22Rv1 (cell line): ENCODE measurements around the gene UBQLN4.

Source experiments
- ZFX ChIP-seq: fragments of 450-650 bp; IDR thresholded peaks from 2 replicates; pipeline ENCODE4 v1.6.1; 2017; ENCODE audit warnings: antibody characterized with exemption, borderline replicate concordance
- TF ChIP-seq, protein P1 (sequence below): fragments of 450-650 bp; IDR thresholded peaks from 2 replicates; pipeline ENCODE4 v1.5.1; 2017; ENCODE audit warnings: mild to moderate bottlenecking

DNA sequence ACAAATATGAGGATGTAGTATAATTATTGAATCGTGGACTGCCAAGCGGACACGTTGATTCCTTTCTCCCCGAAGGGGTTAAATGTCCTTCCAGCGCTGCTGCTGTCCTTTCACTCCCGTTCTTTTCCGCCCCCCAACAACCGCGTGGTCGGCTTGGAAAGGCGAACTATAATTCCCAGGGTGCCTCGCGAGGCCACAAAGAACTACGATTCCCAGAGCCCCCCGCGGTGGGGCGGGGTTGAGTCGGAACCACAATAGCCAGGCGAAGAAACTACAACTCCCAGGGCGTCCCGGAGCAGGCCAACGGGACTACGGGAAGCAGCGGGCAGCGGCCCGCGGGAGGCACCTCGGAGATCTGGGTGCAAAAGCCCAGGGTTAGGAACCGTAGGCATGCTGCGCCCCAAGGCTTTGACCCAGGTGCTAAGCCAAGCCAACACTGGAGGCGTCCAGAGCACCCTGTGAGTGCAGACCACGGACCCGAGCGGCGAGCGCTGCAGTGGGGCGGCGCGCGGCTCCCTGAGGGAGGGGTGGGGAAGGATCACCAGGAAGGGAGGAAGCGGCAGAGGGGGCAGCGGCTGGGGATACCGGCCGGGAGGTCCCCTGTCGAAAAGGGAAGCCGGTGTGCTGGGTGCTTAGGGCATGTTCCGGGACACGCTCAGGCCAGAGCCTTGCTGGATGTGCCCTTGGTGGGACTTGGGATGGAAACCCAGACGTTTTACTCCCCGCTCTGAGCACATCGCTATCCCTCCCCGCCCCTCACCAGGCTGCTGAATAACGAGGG is 1.1 kb upstream of the UBQLN4 start, which contains the start of gene LAMTOR2:
- TF ChIP-seq, protein P1, sequence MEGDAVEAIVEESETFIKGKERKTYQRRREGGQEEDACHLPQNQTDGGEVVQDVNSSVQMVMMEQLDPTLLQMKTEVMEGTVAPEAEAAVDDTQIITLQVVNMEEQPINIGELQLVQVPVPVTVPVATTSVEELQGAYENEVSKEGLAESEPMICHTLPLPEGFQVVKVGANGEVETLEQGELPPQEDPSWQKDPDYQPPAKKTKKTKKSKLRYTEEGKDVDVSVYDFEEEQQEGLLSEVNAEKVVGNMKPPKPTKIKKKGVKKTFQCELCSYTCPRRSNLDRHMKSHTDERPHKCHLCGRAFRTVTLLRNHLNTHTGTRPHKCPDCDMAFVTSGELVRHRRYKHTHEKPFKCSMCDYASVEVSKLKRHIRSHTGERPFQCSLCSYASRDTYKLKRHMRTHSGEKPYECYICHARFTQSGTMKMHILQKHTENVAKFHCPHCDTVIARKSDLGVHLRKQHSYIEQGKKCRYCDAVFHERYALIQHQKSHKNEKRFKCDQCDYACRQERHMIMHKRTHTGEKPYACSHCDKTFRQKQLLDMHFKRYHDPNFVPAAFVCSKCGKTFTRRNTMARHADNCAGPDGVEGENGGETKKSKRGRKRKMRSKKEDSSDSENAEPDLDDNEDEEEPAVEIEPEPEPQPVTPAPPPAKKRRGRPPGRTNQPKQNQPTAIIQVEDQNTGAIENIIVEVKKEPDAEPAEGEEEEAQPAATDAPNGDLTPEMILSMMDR, result no peak
- no peak for TF ChIP-seq ZFX
